ENCODE results near the gene WDR53.

- TF ChIP-seq CTCF (IDR thresholded peaks at IDR 0.05; ENCODE audit: low read depth, low read length, poor library complexity, severe bottlenecking) (no peak), EZH2phosphoT487 (IDR thresholded peaks at IDR 0.05; ENCODE audit: borderline replicate concordance, low read length) (no peak)
Measured at GRCh38 chr3:196553551-196553950, 14.8 kb downstream of the WDR53 start.
